AG20443 (cell line): ENCODE data around the gene ZNF430.
"Not testable (repeated sequence)": the region's sequence is repeated elsewhere in the genome, so short reads cannot be mapped to it uniquely, and the experiment has no call there.

Source experiments
- DNase-seq: peaks from one replicate; pipeline ENCODE4 v3.0.0; 2012; ENCODE audit warnings: low spot score, mixed read lengths

The ZNF430 gene

GRCh38 chr19:21020298-21021227 is at the start of gene ZNF430:
Gene ZNF430 (plus strand): TSS chr19:21020657. CDS start chr19:21020801, 144 bp downstream.
- peak; percentile 91 for DNase-seq

DNA sequence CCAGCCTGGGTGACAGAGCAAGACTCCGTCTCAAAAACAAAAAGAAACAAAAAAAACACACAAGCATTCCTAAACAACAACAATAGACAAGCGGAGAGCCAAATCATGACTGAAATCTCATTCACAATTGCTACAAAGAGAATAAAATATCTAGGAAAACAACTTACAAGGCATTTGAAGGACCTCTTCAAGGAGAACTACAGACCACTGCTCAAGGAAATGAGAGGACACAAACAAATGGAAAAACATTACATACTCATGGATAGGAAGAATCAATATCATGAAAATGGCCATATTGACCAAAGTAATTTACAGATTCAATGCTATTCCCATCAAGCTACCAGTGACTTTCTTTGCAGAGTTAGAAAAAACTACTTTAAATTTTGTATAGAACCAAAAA is 27.7 kb upstream of the ZNF430 start:
- not testable (repeated sequence) for DNase-seq

- DNase-seq = peak; percentile 96
These were observed 20.6 kb upstream of the ZNF430 start for GRCh38 chr19:20999731-21000352.

- DNase-seq = not testable (repeated sequence)
These were observed 781 bp downstream of the ZNF430 start for GRCh38 chr19:21021238-21021637.

GRCh38 chr19:21022996-21023395 is 2.5 kb downstream of the ZNF430 start:
- peak; percentile 5 for DNase-seq

- DNase-seq = peak; percentile 43
These were observed 3.4 kb downstream of the ZNF430 start for GRCh38 chr19:21023901-21024300.

GRCh38 chr19:21028969-21029268 is 8.5 kb downstream of the ZNF430 start:
- no peak for DNase-seq

DNA sequence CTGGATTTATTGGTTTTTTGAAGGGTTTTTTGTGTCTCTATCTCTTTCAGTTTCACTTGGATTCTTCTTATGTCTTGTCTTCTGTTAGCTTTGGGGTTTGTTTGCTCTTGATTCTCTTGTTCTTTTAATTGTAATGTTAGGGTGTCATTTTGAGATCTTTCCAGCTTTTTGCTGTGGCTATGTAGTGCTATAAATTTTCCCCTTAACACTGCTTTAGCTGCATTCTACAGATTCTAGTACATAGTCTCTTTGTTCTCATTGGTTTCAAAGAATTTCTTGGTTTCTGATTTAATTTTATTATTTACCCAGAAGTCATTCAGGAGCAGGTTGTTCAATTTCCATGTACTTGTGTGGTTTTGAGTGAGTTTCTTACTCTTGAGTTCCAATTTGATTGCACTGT is 24.6 kb downstream of the ZNF430 start:
- no peak for DNase-seq

- no peak for DNase-seq
These were observed 26.0 kb downstream of the ZNF430 start for GRCh38 chr19:21046489-21046888.

GRCh38 chr19:21047716-21048115 is 27.3 kb downstream of the ZNF430 start:
- no peak for DNase-seq

DNA sequence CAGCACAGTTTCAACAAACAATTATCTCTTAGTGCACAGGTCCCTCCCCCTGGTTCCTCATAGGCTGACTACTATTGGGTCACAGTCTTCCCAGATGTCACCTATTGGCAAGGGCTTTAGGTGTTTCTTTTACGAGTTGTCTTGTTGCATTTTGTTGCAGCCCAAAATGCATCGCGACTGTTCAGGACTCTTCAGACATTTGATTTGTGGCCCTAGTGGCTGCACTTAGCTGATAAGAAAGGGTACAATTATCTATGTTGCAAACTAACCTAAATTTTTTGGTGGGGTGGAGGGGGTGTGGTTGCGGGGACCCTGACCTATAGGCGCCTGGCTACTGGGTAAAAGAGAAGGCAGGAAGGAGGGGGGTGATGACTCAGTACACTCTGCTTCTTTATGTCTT is 32.4 kb downstream of the ZNF430 start:
- no peak for DNase-seq

DNA sequence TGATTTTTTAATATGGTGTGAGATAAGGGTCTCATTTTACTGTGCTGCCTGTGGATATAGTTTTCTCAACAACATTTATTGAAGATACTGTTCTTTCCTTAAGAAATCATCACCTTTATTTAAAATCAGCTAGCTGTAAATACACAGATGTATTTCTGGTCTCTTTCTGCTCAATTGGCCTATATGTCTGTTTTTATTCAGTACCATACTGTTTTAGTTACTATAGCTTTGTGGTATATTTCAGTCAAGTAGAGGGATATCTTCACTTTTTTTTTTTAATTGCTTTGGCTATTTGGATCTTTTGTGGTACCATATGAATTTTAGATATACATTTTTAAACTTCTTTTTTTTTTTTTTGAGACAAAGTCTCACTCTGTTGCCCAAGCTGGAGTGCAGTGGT is 44.9 kb downstream of the ZNF430 start:
- no peak for DNase-seq

GRCh38 chr19:21082011-21082975 is 61.8 kb downstream of the ZNF430 start, which contains the start of gene ZNF714:
Gene ZNF714 (plus strand): TSS chr19:21082203. CDS start chr19:21098269, 16,066 bp downstream.
- peak; percentile 92 for DNase-seq

GRCh38 chr19:21084343-21084742 is 63.9 kb downstream of the ZNF430 start:
- DNase-seq = peak; percentile 8

GRCh38 chr19:21087871-21088270 is 67.4 kb downstream of the ZNF430 start:
- DNase-seq = no peak

- peak; percentile 11 for DNase-seq
These were observed 71.7 kb downstream of the ZNF430 start for GRCh38 chr19:21092109-21092508.

DNA sequence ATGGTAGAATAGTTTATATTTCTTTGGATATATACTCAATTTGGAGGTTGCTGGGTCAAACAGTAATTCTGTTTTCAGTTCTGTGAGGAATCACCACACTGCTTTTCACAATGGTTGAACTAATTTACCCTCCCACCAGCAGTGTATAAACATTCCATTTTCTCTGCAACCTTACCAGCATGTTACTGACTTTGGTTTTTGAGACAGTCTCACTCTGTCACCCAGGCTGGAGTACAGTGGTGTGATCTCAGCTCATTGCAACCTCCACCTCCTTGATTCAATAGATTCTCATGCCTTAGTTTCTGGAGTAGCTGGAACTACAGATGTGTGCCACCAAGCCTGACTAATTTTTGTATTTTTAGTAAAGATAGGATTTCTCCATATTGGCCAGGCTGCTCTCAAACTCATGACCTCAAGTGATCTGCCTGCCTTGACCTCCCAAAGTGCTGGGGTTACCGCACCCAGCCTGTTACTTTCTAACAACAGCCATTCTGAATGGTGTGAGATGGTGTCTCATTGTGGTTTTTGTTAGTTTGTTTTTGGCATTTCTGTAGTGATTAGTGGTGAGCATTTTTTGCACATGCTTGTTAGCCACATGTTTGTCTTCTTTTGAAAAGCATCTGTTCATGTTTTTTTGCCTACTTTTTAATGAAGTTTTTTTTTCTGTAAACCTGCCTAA is 74.0 kb downstream of the ZNF430 start:
- no peak for DNase-seq

GRCh38 chr19:21098291-21098690 is 77.8 kb downstream of the ZNF430 start:
- DNase-seq = no peak

- no peak for DNase-seq
These were observed 81.2 kb downstream of the ZNF430 start for GRCh38 chr19:21101521-21102242.

- no peak for DNase-seq
These were observed 88.7 kb downstream of the ZNF430 start for GRCh38 chr19:21109116-21109515.
